ENCODE results near the gene PPT1.
"Not testable (repeated sequence)": the region's sequence is repeated elsewhere in the genome, so short reads cannot be mapped to it uniquely, and the experiment has no call there.

The PPT1 gene

DNA sequence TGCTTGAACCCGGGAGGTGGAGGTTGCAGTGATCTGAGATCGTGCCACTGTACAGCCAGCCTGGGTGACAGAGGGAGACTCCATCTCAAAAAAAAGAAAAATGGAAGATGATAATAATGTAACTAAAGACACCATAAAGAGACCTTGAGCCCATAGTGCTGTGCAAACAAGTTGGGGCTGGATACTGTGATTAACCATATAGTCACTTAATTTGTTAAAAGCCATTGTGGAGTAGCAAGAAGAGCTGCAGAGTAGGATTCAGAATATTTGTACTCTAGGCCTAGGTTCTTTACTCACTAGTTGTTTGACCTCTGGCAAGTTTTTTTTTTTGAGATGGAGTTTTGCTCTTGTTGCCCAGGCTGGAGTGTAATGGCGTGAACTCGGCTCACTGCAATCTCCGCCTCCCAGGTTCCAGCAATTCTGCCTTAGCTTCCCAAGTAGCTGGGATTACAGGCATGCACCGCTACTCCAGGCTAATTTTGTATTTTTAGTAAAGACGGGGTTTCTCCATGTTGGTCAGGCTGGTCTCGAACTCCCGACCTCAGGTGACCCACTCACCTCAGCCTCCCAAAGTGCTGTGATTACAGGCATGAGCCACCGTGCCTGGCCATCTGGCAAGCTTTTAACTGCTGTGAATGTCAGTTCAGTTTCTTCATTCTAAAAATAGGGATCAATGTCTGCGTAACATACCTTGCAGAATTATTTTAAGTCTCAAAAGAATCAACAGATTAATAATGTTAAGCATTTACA lies 43.7 kb downstream of the PPT1 start:
- DNase-seq = no peak

DNA sequence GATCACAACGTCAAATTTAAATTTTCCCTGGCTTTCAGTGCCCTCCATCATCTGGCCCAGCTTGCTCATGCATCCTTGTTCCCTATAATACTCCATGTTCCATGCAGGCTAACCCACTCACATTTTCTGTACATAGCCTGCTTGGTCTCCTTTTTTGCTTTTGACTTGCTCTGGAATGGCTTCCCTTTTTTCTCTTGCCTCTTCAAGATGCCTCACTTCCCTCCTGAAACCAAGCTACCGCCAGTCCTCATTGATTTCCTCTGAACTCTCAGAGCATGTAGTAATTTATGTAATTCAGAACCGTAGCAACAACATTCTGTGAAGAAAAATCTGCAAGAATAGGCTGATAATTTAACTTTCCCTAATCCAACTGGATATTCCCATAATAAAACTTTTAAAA lies 46.2 kb downstream of the PPT1 start:
- DNase-seq = no peak

DNA sequence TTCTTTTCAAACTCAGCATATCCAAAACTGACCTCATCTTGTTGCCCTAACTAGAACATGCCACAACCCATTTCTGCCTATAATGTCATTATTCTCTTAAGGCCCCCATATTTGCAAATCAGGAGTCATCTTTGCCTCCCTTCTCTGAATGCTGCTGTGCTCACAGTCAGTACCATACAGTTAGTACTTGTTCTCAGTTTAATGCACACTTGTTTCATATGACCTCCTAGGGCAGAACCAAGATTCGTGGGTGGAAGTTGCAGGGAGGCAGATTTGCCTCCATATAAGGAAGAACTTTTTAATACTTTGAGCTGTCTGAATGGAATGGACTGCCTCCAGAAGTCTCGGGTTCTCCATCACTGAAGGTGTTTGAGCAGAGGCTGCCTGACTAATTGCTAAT lies 47.3 kb downstream of the PPT1 start:
- DNase-seq = no peak

DNA sequence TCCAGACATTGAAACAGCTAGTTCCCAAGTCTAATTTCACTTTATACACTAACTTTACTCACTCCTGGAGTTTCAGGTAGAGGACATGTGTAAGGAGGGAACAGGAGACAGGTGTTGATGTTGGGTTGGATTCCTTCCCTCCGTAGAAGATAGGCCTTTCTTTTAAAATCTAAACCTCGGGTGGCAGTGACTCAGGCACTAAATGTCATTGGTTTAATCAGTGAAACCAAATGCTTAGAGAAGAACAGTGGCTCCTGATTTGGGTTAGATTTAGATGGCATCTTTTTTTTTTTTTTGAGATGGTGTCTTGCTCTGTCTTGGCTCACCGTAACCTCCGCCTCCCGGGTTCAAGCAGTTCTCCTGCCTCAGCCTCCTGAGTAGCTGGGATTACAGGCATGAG lies 49.3 kb downstream of the PPT1 start:
- DNase-seq = no peak

DNA sequence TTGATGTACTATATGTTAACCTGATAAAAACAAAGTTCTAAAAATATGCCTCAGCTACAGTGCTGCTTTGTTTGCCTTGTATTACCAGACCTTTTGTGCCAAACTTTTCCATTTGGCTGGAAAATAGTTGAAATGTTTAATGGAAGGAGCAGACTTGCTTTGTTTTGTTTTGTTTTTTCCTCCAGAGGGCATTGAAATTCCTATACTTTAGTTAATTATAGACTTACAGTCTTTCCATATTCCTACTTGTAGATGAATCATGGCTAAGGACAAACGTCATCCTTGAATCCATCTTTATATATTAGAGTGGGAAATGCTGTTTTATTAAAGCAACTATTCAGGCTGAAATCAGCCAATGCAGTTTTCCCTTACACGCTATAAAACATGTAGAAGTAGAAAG lies 49.8 kb downstream of the PPT1 start:
- no peak for DNase-seq

DNA sequence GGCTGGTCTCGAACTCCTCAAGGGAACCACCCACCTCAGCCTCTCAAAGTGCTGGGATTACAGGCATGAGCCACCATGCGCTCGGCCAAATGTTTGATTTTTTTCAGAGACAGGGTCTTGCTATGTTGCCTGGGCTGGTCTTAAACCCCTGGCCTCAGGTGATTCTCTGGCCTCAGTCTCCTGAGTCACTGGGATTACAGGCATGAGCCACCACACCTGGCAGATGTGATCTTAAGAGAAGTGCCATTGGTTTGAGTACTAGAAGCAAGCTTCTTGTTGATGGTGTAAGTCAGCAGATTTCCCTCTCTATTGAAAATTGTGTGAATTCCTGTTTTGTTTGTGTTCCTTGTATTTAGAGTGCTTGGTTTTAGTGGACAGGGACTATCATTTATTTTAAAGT lies 51.3 kb downstream of the PPT1 start:
- no peak for DNase-seq

DNA sequence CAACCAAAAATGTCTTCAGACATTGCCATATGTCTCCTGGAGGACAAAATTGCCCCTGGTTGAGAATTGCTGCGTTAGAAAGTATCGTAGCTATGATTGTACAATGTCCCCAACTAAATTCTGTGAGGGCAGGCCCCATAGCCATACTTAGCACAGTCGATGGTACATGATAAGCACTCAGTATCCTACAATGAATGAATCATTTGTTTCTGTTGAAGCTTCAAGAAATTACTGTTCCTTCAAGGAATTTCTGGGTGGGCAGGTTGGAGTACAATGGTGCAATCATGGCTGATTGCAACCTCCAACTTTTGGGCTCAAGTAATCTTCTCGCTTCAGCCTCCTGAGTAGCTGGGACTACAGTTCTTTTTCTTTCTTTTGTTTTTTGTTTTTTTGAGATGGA lies 51.9 kb downstream of the PPT1 start:
- no peak for DNase-seq

DNA sequence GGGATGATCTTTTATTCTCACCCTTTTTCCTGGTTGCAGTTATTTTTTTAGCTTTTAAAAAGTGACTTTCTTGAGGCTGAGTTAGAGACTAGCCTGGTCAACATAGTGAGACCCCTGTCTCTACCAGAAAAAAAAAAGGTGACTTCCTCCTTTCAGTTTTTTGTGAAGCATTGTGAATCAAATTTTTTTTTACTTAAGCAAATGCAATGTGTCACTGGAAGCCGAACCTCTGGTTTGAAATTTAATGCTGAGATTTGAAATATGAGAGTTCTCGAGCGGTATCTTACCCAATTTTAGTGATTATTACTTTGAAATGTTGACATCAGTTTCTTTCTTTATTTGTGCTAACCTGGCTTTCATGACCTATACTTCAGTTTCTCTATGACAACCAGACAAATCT lies 52.9 kb downstream of the PPT1 start:
- no peak for DNase-seq

DNA sequence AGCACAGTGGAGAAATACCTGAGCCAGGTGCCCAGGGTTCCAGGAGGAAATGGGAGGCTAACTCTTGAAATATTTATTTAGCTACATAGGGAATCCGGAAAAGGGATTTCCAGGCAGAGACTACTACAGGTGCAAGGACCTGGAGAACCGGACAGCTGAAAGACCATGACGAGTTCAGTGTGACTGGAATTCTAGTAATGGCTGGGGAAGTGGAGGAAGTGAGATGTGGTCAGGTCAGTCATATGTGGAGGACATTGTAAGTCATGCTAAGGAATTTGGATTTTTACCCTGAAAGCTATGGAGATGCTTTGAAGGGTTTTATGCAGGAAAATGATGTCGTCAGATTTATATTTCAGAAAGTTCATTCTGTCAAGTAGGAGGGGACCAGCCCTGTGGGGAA lies 54.7 kb downstream of the PPT1 start:
- no peak for DNase-seq

DNA sequence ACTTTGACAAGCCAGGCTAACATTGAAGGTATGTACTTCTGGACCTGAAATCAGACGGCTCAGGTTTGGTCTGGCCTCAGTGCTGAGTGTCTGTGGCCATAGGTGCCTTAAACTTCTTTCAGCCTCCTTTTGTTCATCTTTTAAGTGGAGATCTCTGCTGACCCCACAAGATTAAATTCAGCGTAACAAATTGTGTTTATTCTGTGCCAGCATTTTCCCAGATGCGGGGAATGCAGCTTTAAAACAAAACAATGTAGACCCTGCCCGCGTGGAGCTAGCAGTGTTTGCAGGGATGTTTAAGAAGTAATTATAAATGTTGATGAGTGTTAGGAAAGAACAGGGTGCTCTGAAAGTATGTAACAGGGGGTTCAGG lies 55.6 kb downstream of the PPT1 start:
- no peak for DNase-seq

DNA sequence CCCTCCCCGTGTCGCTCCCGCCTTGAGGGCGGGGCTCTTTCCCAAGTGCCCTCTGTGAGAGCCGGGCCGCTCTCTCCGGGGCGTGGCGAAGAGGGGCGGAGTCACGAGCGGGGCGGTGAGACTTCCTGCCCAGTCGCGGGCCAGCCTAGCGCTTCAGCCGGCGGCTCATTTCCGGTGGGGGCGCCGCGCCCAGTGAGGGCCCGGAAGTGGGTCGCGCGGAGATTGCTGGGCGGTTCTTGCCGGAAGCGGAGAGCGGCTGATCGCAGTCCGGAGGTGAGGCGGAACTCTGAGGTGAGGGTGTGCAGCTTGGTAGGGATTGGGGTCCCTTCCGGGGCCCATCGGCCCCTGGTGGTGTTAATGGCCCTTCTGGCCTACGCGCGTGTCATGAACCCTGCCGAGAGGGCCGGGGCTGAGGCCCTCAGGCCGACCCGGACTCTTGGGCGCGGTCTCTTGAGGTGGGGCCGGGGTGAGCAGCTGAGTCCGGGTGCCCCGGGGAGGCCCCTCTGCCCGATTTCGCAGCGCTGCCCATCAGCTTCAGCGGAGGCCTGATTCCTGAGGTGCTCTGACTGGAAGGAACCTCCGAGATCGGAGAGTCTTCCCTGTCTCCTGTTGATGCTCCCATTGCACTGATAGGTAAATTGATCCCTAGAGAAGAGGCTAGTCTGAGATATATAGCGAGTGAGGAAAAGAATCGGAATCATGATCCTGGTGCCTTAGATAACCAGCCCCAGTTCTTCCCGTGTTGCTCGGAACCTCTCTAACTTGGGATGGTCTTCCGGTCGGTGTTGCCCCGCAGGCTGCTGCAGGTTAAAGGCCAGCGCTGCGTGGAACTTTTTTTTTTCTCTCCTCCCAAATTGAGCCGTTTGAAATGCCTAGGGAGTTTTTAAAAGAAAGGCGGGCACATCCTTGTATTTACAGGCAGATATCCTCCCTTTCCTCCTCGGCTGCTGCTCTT lies 56.3 kb downstream of the PPT1 start, which contains the start of gene CAP1:
TSS of gene CAP1 (plus strand) at position 219 of the 955 bp plus-strand sequence. CDS start 18,618 bp downstream, outside the sequence.
- peak; percentile 98 for DNase-seq

DNA sequence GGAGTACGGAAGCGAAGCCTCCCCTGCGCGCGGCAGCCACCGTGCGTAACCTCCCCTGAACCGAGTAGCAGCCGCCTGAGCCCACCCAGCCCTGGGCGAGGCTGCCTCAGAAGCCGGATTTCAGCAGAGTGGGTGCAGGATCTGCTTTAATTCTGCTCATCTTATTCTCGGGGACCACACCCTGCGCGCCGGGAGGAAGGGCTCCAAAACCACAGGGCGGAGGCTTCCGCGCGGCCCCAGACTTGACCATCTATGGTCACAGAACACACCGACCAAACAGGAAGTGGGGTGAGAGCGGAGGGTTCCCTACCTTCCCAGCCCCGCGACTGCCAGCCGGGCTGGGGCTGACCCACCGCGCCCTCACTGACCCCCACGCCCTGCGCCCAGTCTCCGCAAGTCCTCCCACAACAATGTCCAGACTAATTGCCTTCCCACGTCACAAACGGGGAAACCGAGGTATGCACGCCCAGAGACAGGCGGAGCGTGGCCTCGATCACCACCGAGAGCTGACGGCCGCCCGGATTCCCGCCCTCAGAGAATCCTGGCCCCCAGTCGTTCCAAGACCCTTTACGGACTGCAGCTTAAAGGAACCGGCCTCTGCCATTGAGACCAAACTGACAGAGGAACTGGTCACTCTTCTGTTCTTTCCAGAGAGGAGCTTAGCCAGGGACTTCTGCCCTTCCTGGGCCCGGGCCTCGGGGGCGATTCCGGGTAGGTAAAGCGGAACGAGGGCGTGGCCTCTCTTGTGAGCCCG lies 57.1 kb downstream of the PPT1 start:
- peak; percentile 74 for DNase-seq

DNA sequence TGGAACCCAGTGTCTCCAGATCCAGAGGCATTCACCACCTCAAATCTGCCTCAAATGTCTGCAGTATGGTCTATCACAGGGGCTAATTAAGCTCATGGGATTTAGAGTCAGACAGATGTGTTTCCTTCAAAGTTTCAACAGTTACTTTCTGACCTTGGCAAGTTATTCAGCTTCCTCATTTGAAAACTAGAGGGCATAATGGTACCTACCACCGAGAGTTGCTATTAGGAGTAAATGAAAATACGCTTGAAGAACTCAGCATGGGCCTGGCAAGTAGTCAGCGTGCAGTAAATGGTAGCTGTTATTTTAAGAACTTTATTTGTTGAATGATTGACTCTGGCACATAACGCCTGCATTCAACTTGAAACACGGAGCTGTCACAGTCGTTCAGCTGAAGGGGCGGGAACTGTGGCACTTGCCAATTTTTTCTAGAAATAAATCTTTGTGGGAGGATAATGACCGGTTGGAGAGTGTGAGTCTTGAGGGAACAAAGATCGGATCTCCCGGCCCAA lies 57.8 kb downstream of the PPT1 start:
- DNase-seq = no peak

DNA sequence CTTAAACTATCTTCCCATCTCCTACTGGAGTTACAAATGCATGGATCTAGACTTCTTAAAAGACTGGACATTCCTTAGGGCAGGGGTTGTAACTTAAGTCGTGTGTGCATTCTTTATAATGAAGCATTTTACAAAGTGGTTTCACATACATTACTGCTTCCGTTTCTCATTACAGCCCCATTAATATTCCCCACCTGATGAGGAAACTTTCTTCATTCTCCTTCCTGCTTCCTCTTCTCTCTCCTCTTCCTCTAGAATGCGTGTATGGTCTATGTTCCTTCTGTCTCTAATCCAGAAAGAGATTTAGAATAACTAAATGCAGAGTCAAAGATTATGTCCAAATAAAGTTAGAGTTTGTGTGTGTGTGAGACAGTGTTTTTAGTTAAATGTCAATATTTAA lies 58.4 kb downstream of the PPT1 start:
- DNase-seq = no peak

DNA sequence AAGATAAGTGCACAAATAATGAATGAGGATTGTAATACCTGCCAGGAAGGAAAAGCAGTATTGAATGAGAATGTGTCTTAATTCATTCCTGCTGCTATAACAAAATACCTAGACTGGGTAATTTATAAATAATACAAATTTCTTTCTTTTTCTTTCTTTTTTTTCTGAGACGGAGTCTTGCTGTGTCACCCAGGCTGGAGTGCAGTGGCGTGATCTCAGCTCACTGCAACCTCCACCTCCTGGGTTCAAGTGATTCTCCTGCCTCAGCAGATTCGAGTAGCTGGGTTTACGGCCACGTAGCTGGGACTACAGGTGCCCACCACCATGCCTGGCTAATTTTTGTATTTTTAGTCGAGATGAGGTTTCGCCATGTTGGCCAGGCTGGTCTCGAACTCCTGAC lies 59.8 kb downstream of the PPT1 start:
- DNase-seq = not testable (repeated sequence)

DNA sequence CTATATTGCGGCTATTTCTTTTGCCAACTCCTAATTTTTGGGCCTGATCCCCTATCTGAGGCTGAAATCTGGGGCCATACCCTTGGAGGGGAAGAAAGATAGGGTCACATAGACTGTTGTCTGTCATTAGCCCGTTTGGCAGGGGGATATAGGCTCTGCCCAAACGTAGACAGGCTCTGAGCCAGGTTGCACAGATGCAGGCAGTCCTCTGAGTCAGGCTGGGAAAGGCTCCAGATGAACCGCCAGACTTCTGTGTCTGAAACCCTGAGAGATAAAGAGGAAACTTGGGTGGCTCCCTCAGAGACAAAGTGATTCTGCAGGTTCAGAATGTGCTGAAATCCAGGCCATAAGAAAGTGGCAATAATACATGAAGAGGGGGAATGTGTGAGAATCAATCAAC lies 60.5 kb downstream of the PPT1 start:
- peak; percentile 55 for DNase-seq

DNA sequence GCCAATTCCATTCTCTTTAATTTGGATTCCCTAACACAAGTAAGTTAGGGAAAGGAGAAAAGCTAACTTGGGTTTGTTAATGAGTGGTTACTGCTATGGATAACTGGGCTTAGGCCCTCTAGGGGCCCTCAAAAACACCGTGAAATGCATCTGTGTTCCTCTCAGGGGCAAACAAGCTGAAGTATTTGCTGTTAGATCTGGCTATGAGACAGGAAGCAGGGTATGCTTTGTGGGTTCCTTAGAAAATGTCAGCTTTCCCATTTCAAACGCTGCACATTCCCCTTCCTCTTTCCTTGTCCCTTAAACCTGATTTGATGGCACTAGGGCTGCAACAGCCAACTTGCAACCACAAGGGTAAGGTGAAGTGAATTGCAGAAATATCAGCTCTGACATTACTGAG lies 62.2 kb downstream of the PPT1 start:
- DNase-seq = no peak

DNA sequence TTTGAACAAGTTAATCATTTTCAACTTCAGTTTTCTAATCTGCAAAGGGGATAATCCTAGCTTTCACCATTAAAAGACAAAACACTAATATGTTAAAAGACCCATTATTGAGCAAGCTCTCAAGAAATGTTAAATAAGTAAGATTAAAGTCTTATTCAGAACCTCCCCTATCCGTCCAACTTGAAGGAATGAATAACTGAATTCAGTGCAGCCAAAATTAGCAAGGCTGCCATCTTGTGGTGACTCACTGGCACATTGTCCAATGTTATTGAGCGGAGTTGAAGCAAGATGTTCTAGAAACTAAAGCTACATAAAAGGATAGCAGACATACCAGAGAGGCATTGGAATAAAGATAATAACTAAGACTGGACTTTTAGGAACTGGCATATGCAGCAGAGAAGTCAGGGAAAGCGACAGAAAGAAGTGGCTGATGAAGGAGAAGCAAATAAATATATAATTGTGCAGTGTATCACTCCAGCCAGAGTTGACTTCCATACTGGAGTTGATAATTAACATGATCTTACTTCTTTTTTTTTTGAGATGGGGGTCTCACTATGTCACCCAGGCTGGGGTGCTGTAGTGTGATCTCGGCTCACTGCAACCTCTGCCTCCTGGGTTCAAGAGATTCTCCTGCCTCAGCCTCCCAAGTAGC lies 64.7 kb downstream of the PPT1 start:
- peak; percentile 65 for DNase-seq

DNA sequence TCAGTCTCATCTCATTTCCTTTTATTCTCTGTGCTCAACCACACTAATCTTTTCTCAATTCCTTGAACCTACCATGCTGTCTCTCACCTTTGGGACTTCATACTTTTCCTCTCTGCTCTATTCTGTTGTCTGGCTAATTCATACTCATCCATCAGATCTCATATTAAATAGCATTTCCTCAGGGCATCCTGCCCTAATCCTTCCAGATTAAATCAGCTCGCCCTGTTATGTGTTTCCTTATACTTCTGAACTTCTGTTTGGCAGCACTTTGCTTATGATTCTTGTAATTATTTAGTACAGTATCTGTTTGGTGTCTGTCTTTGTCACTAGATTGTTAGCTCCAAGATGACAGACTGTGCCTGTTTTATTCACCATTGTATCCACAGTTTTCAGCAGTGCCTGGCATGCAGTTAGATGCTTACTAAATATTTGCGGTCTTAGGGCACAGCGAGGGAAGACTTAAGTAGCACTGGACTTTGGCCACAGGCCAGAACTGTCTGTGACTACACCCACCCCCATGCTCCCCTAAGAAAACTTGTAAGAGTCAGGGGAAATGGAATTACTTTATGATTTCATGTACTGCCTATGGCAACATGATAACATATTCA lies 66.4 kb downstream of the PPT1 start:
- DNase-seq = no peak

DNA sequence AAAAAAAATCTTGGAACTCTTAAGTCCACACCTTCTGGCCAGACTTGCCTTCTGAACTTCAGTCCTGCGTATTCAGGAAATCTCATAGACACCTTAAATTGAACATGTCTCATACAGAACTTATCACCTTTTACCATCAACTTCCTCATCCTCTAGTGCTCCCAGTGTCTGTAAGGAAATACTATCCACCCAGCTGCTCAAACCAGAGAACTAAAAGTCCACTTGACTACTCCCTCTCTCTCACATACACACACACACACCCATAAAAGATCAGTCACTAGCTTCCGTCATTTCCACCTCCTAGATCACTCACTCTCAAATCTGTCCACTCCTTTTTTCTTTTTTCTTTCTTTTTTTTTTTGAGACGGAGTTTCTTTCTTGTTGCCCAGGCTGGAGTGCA lies 67.4 kb downstream of the PPT1 start:
- no peak for DNase-seq

DNA sequence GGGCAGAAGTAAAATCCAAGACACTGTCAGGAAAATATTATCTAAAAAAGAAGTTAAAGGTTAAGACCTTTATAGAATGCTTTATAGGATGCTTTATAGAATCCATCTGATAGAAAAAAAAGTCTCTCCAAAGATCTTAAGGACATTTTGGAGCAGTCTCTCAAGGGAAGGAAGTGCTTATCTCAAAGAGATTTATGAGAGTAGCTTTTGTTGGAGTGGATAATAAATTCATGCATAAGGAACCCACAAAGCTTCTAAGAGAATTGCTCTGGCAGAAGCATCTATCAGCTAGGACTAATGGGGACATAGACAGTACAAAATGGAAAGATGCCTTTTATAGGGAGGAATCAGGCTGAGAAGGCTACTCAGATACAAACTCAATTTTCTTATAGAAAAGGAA lies 69.4 kb downstream of the PPT1 start:
- DNase-seq = no peak

DNA sequence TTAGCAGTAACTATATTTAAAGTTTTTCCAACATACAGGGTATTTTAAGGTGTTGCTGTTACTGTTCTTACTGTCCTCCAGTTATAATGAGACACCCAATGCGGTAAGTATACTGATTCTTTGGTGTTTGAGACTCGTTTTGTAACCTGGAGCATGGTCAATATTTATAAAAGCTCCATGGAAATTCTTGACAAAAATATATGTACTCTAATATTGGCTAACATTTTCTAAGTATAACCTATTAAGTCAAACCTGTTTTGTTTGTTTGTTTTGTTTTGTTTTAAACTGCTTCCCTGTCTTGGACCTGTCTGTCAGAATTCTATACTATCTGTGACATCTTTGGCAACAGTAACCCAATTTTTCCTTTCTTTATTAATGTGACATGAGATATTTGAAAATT lies 72.4 kb downstream of the PPT1 start:
- no peak for DNase-seq
